IMR-90 (cell line): ENCODE data around the gene UBR4. TPM values are rescaled to one million over a fixed set of nuclear protein-coding genes. Genes with fewer than 3 reads are reported as not detected.

Experiments used
- ATAC-seq: fragments of 200-7000 bp; cut with Tn5 transposase; 2 replicates; pipeline ENCODE4 v1.9.1; 2020; ENCODE audit warnings: low read depth, mild to moderate bottlenecking, moderate library complexity
- BruUV-seq: library from RNA; stranded (reverse); fragments of 400-500 nt; replicated peaks from 2 replicates; lab custom pipeline; 2021; lab: Mats Ljungman, UMichigan
- CTCF ChIA-PET: fragments of 300-600 bp; formaldehyde crosslinking; extraction: SDS; loops from one replicate; lab custom pipeline; 2021; ENCODE audit warnings: antibody characterized with exemption; lab: Yijun Ruan, JAX
- POLR2A ChIA-PET: fragments of 300-600 bp; sonication (Branson Sonifier 250); formaldehyde crosslinking; loops from one replicate; lab custom pipeline; 2022; ENCODE audit warnings: antibody characterized with exemption; ENCODE audit not compliant: unreplicated experiment; lab: Charles Lee
- DNase-seq: peaks from one replicate; pipeline ENCODE4 v3.0.0; 2013
- H2AFZ ChIP-seq: replicated peaks from 2 replicates; pipeline ENCODE3; 2013; ENCODE audit warnings: low read length, mild to moderate bottlenecking; ENCODE audit not compliant: poor library complexity
- H2AK5ac ChIP-seq: 2 replicates; pipeline ENCODE4 v1.6.1; 2013; ENCODE audit warnings: low read depth, low read length, inconsistent platforms
- H2AK9ac ChIP-seq: replicated peaks from 2 replicates; pipeline ENCODE3; 2013; ENCODE audit warnings: mild to moderate bottlenecking, low read depth, low read length, moderate library complexity; ENCODE audit not compliant: poor library complexity
- H2BK120ac ChIP-seq: 2 replicates; pipeline ENCODE4 v1.6.1; 2013; ENCODE audit warnings: low read depth, low read length, inconsistent platforms
- H2BK15ac ChIP-seq: 3 replicates; pipeline ENCODE4 v1.6.1; 2013; ENCODE audit warnings: low read depth, low read length, inconsistent platforms
- H2BK20ac ChIP-seq: 2 replicates; pipeline ENCODE4 v1.6.1; 2013; ENCODE audit warnings: low read depth, mild to moderate bottlenecking, inconsistent platforms, low read length, moderate library complexity
- H2BK5ac ChIP-seq: 2 replicates; pipeline ENCODE4 v1.6.1; 2013; ENCODE audit warnings: mild to moderate bottlenecking, low read depth, low read length, inconsistent platforms; ENCODE audit not compliant: poor library complexity, severe bottlenecking
- H3K14ac ChIP-seq: replicated peaks from 2 replicates; pipeline ENCODE4 v1.6.1; 2013; ENCODE audit warnings: low read depth, low read length, inconsistent platforms
- H3K18ac ChIP-seq: 2 replicates; pipeline ENCODE4 v1.6.1; 2013; ENCODE audit warnings: low read depth, low read length, control low read depth
- H3K23ac ChIP-seq: 2 replicates; pipeline ENCODE4 v1.6.1; 2013; ENCODE audit warnings: low read depth, low read length, inconsistent platforms
- H3K27ac ChIP-seq: 2 replicates; pipeline ENCODE4 v1.5.1; 2013; ENCODE audit warnings: mild to moderate bottlenecking, control low read depth, low read length; ENCODE audit not compliant: insufficient read depth
- H3K27me3 ChIP-seq: 2 replicates; pipeline ENCODE4 v1.6.1; 2013; ENCODE audit warnings: low read length; ENCODE audit not compliant: control insufficient read depth, insufficient read depth
- H3K36me3 ChIP-seq: 2 replicates; pipeline ENCODE4 v1.6.1; 2013; ENCODE audit warnings: low read length, mixed read lengths; ENCODE audit not compliant: control insufficient read depth, insufficient read depth
- H3K4ac ChIP-seq: 2 replicates; pipeline ENCODE4 v1.6.1; 2013; ENCODE audit warnings: low read depth, low read length, inconsistent platforms
- H3K4me1 ChIP-seq: 2 replicates; pipeline ENCODE4 v1.6.1; 2013; ENCODE audit warnings: low read length, mixed read lengths; ENCODE audit not compliant: control insufficient read depth, insufficient read depth
- H3K4me2 ChIP-seq: 2 replicates; pipeline ENCODE4 v1.6.1; 2013; ENCODE audit warnings: low read depth, mild to moderate bottlenecking, control low read depth, low read length, moderate library complexity
- H3K4me3 ChIP-seq: 2 replicates; pipeline ENCODE4 v1.5.1; 2013; ENCODE audit warnings: low read depth, mild to moderate bottlenecking, control low read depth, low read length, moderate library complexity; ENCODE audit not compliant: insufficient read depth
- H3K56ac ChIP-seq: 2 replicates; pipeline ENCODE4 v1.6.1; 2013; ENCODE audit warnings: low read length, inconsistent platforms; ENCODE audit not compliant: insufficient read depth; ENCODE audit errors: extremely low read depth
- H3K79me1 ChIP-seq, 2 experiments: 2 replicates each; pipeline ENCODE4 v1.6.1; 2013; ENCODE audit warnings: low read length in 2 of 2, inconsistent platforms in 1 of 2, low read depth in 1 of 2
- H3K9ac ChIP-seq: 2 replicates; pipeline ENCODE4 v1.6.1; 2013; ENCODE audit warnings: low read depth, low read length, control low read depth
- H3K9me1 ChIP-seq: 2 replicates; pipeline ENCODE4 v1.6.1; 2013; ENCODE audit warnings: low read length, inconsistent platforms; ENCODE audit not compliant: insufficient read depth
- H3K9me3 ChIP-seq: 2 replicates; pipeline ENCODE4 v1.6.1; 2013; ENCODE audit warnings: low read length; ENCODE audit not compliant: control insufficient read depth, insufficient read depth
- H4K20me1 ChIP-seq: 2 replicates; pipeline ENCODE4 v1.6.1; 2013; ENCODE audit warnings: low read length, inconsistent platforms; ENCODE audit not compliant: insufficient read depth
- H4K5ac ChIP-seq: 2 replicates; pipeline ENCODE4 v1.6.1; 2013; ENCODE audit warnings: mild to moderate bottlenecking, low read depth, low read length, control low read depth
- H4K8ac ChIP-seq, 2 experiments: 2 replicates each; pipeline ENCODE4 v1.6.1; 2013; ENCODE audit warnings: low read depth in 2 of 2, low read length in 2 of 2, control low read depth in 1 of 2, inconsistent platforms in 1 of 2
- H4K91ac ChIP-seq: 2 replicates; pipeline ENCODE4 v1.6.1; 2013; ENCODE audit warnings: low read depth, low read length, inconsistent platforms; ENCODE audit not compliant: insufficient read depth
- BHLHE40 ChIP-seq: fragments of 150-350 bp; IDR thresholded peaks from 2 replicates; pipeline ENCODE4 v1.6.1; 2016; ENCODE audit warnings: mild to moderate bottlenecking, low read depth, low read length
- CEBPB ChIP-seq: IDR thresholded peaks from 2 replicates; pipeline ENCODE4 v1.6.1; 2012; ENCODE audit warnings: low read depth, low read length, improper control_type of control experiment
- CHD1 ChIP-seq: IDR thresholded peaks from 2 replicates; pipeline ENCODE4 v1.6.1; 2012; ENCODE audit warnings: low read depth, low read length, improper control_type of control experiment
- ELK1 ChIP-seq: fragments of 150-350 bp; IDR thresholded peaks from 2 replicates; pipeline ENCODE4 v1.6.1; 2016; ENCODE audit warnings: low read depth, mild to moderate bottlenecking, low read length, moderate library complexity, borderline replicate concordance
- FOS ChIP-seq: fragments of 150-350 bp; IDR thresholded peaks from 2 replicates; pipeline ENCODE4 v1.6.1; 2016; ENCODE audit warnings: low read depth, low read length
- MAFK ChIP-seq: IDR thresholded peaks from 2 replicates; pipeline ENCODE4 v1.6.1; 2012; ENCODE audit warnings: low read depth, low read length, improper control_type of control experiment
- MAZ ChIP-seq: IDR thresholded peaks from 2 replicates; pipeline ENCODE4 v1.6.1; 2012; ENCODE audit warnings: low read depth, mild to moderate bottlenecking, low read length, improper control_type of control experiment, moderate library complexity, borderline replicate concordance
- MXI1 ChIP-seq: IDR thresholded peaks from 2 replicates; pipeline ENCODE4 v1.6.1; 2012; ENCODE audit warnings: low read depth, mild to moderate bottlenecking, low read length, moderate library complexity, borderline replicate concordance
- NFE2L2 ChIP-seq: fragments of 150-350 bp; IDR thresholded peaks from 2 replicates; pipeline ENCODE4 v1.6.1; 2016; ENCODE audit warnings: low read depth, mild to moderate bottlenecking, low read length
- POLR2A ChIP-seq: IDR thresholded peaks from 2 replicates; pipeline ENCODE4 v1.6.1; 2012; ENCODE audit warnings: mild to moderate bottlenecking, low read depth, low read length
- RAD21 ChIP-seq: IDR thresholded peaks from 2 replicates; pipeline ENCODE4 v1.6.1; 2012; ENCODE audit warnings: low read length, improper control_type of control experiment
- RCOR1 ChIP-seq: IDR thresholded peaks from 2 replicates; pipeline ENCODE4 v1.6.1; 2012; ENCODE audit warnings: mild to moderate bottlenecking, low read length, improper control_type of control experiment; ENCODE audit not compliant: insufficient replicate concordance
- RFX5 ChIP-seq: IDR thresholded peaks from 2 replicates; pipeline ENCODE4 v1.8.0; 2012; ENCODE audit warnings: low read depth, mild to moderate bottlenecking, low read length, moderate library complexity
- SMC3 ChIP-seq: fragments of 150-350 bp; IDR thresholded peaks from 2 replicates; pipeline ENCODE4 v1.6.1; 2016; ENCODE audit warnings: low read depth, mild to moderate bottlenecking, antibody characterized with exemption, low read length, moderate library complexity
- USF2 ChIP-seq: fragments of 150-350 bp; IDR thresholded peaks from 2 replicates; pipeline ENCODE4 v1.6.1; 2017; ENCODE audit warnings: mild to moderate bottlenecking, antibody characterized with exemption, low read length, low read depth
- WGBS, 2 experiments: methylation state at CpG; one replicate each; pipeline versions ENCODE4 v1.1.5 to v1.1.7; 2013; ENCODE audit warnings: missing lambda C conversion rate in 2 of 2; ENCODE audit not compliant: insufficient read length in 1 of 2; ENCODE audit errors: extremely low coverage in 2 of 2; 5-methylcytosine and 5-hydroxymethylcytosine counted together
- dilution Hi-C: fragments of 300-500 bp; cut with HindIII; formaldehyde crosslinking; loops from one replicate; pipeline ENCODE4 v1.14.3; 2018; ENCODE audit warnings: low sequenced_read_pairs; ENCODE audit not compliant: unreplicated experiment
- in situ Hi-C: fragments of 300-500 bp; cut with MboI; formaldehyde crosslinking; loops from 3 replicates; pipeline ENCODE4 v1.14.3; 2019; ENCODE audit warnings: low sequenced_read_pairs, inconsistent platforms, mixed read lengths
- intact Hi-C: fragments of 100-400 bp; cut with micrococcal nuclease; formaldehyde crosslinking; loops from 2 replicates; pipeline ENCODE4 v1.10.0; 2022
- polyA plus RNA-seq, 3 experiments: library from polyadenylated mRNA; depleted of rRNA; stranded (reverse); fragments of >200 nt; gene quantifications; 2 replicates each; pipeline ENCODE4 v1.2.3, GENCODE V29; 2012; ENCODE audit warnings: low replicate concordance in 1 of 3
- total RNA-seq: library from RNA; depleted of rRNA; stranded (reverse); fragments of >200 nt; gene quantifications from 2 replicates; pipeline ENCODE4 v1.2.3, GENCODE V29; 2012
- TF ChIP-seq, protein P1 (sequence below): conservative IDR thresholded peaks from 2 replicates; pipeline ENCODE4 v1.5.1; 2012; ENCODE audit warnings: mild to moderate bottlenecking, low read depth, low read length, improper control_type of control experiment

UBR4 gene
- total and polyA plus RNA-seq, 2 of the 4 experiments (the other 2 are of a cell fraction) = 87.8 to 121 TPM

GRCh38 chr1:19177811-19178210, 32.3 kb downstream of the UBR4 start:
- Histone ChIP-seq H2BK120ac (no peak overlapping the region), H2AK5ac (no peak overlapping the region), H4K20me1 (peaks cover 28% of the 10 kb centered on the region), H3K56ac (no peak overlapping the region), H2AFZ (no peak overlapping the region), H4K91ac (no peak overlapping the region), H3K4me1 (no peaks in the 10 kb centered on the region), H2BK15ac (no peak overlapping the region), H3K79me1 (peaks cover 47 to 60% of the 10 kb centered on the region in 2 experiments), H3K18ac (no peak overlapping the region), H3K23ac (no peak overlapping the region), H3K4me3 (no peak overlapping the region), H4K8ac (no peak overlapping the region), H4K5ac (no peak overlapping the region), H3K36me3 (peaks cover 64% of the 10 kb centered on the region), H2BK20ac (no peak overlapping the region), H3K9me1 (no peaks in the 10 kb centered on the region; the same call in 1 of the 2 replicates), H3K27ac (no peak overlapping the region), H2AK9ac (no peak overlapping the region), H3K4ac (no peak overlapping the region), H3K4me2 (no peak overlapping the region), H3K27me3 (no peaks in the 10 kb centered on the region), H3K14ac (no peak overlapping the region), H3K9me3 (no peaks in the 10 kb centered on the region), H2BK5ac (no peak overlapping the region), H3K9ac (no peak overlapping the region)
- DNase-seq = no peak
- BruUV-seq = no TSS peak
- ChIA-PET CTCF (no interaction called here), POLR2A (no interaction called here)
- WGBS, 2 experiments = 93% methylated on average over 2 of the region's 2 CpGs; no CpG with 5 or more reads in 1 of the 2 experiments
- in situ Hi-C loops (no loop called here), intact Hi-C loops (loop anchor here (2.0 kb wide), 1 partner anchor 63 kb away; no protein-coding TSS in a partner anchor), dilution Hi-C loops (no loop called here)
- no peak for ATAC-seq
- TF ChIP-seq, protein P1, sequence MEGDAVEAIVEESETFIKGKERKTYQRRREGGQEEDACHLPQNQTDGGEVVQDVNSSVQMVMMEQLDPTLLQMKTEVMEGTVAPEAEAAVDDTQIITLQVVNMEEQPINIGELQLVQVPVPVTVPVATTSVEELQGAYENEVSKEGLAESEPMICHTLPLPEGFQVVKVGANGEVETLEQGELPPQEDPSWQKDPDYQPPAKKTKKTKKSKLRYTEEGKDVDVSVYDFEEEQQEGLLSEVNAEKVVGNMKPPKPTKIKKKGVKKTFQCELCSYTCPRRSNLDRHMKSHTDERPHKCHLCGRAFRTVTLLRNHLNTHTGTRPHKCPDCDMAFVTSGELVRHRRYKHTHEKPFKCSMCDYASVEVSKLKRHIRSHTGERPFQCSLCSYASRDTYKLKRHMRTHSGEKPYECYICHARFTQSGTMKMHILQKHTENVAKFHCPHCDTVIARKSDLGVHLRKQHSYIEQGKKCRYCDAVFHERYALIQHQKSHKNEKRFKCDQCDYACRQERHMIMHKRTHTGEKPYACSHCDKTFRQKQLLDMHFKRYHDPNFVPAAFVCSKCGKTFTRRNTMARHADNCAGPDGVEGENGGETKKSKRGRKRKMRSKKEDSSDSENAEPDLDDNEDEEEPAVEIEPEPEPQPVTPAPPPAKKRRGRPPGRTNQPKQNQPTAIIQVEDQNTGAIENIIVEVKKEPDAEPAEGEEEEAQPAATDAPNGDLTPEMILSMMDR = no peak
- TF ChIP-seq ELK1 (no peak), RFX5 (no peak), MAZ (no peak), NFE2L2 (no peak), BHLHE40 (no peak), SMC3 (no peak), USF2 (no peak), RAD21 (no peak), POLR2A (no peak), FOS (no peak), CHD1 (no peak), MAFK (no peak), RCOR1 (no peak), CEBPB (no peak), MXI1 (no peak)
